SH-SY5Y (cell line): ENCODE data around the gene MOG.

ENCODE experiments used
- GATA2 ChIP-seq: IDR thresholded peaks from 2 replicates; pipeline ENCODE4 v1.6.1; 2011; ENCODE audit warnings: mild to moderate bottlenecking, low read depth, low read length
- GATA3 ChIP-seq: IDR thresholded peaks from 2 replicates; pipeline ENCODE4 v1.6.1; 2011; ENCODE audit warnings: low read depth, mild to moderate bottlenecking, low read length, moderate library complexity

MOG gene

GRCh38 chr6:29656798-29657197 is at the start of gene MOG:
Gene MOG, plus strand, starts transcription at chr6:29657092. Its CDS starts 118 bp downstream, at chr6:29657210.
- TF ChIP-seq GATA2 (no peak), GATA3 (no peak)

- TF ChIP-seq GATA3 (no peak), GATA2 (no peak)
These were observed 48.8 kb upstream of the MOG start for GRCh38 chr6:29608131-29608530.

GRCh38 chr6:29610540-29610939 is 46.4 kb upstream of the MOG start:
- TF ChIP-seq GATA3 = no peak
- TF ChIP-seq GATA2 = no peak

DNA sequence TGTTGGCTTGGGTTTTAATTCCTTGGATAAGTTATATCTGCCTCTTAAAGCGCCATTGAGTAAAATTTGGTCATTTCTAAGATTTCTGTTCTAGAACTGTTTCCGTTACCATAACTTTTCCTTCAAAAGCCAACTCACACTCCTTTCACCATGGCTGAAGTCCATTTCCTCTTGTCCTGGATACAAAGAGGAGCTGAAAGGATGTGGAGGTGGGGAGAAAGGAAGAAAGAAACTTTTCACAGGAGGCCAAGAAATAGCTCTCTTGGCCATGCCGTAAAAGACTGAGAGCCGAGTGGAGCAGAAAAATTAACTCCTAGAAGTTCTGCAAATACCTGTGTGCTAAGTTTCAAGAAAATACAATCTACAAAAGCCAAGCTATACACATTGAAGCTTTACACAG is 45.5 kb upstream of the MOG start:
- TF ChIP-seq GATA3 = no peak

GRCh38 chr6:29617782-29618554 is 38.9 kb upstream of the MOG start:
- TF ChIP-seq GATA2 (no peak), GATA3 (no peak)

DNA sequence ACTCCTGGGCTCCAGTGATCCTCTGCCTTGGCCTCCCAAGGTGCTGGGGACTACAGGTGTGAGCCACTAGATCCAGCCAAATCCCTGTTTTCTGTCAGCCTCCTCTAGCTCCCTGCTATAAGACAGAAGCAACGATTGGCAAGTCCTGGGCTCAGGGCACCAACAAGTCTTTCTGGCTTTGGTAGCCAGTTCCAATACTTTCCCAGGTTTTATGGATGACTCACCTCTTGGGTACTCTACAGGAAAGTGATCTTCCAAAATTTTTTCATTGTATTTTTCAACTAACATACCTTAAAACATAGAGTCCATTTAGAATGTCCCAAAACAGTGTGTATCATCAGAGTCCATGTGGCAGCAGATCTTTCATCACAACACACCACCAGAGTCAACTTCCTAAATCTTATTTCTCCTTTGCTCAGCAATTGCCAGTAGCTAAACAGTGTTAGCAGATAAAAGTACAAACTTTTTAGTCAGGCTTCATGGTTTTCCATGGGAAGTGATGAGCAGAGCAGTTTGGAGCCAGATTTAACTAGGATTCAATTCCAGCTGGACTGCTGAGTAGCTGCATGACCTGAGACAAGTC is 37.2 kb upstream of the MOG start:
- no peak for TF ChIP-seq GATA2
- no peak for TF ChIP-seq GATA3

- TF ChIP-seq GATA2 (no peak), GATA3 (no peak)
These were observed 36.3 kb upstream of the MOG start for GRCh38 chr6:29620630-29621029.

GRCh38 chr6:29624520-29624961 is 32.4 kb upstream of the MOG start:
- no peak for TF ChIP-seq GATA3
- TF ChIP-seq GATA2 = no peak

DNA sequence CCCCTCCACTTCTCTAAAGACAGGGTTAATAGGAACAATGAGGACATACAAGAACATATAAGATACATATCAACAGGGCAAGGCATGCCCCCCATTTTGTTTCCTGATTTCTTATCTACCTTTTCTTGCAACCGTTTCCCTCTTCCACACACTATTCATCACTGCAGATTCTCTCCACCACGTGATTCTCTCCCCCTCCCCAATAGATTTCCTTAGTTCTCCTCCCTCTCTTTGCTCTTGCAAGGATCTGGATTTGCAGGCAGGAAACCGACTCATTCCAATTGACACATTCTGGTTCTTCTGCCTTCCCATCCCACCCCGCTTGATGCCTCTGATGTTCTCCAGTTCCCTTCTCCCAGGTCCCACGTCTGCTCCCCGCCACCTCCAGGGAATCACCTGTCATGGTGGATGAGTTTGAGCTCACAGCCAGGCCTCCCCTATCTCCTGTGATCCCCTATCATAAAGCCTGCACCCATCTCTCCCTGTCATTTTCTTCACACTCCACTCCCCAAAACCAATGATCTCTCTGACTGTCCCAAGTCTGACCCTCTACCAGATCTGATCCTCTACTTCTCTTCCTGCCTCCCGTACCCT is 31.5 kb upstream of the MOG start:
- TF ChIP-seq GATA3 = no peak
- no peak for TF ChIP-seq GATA2

DNA sequence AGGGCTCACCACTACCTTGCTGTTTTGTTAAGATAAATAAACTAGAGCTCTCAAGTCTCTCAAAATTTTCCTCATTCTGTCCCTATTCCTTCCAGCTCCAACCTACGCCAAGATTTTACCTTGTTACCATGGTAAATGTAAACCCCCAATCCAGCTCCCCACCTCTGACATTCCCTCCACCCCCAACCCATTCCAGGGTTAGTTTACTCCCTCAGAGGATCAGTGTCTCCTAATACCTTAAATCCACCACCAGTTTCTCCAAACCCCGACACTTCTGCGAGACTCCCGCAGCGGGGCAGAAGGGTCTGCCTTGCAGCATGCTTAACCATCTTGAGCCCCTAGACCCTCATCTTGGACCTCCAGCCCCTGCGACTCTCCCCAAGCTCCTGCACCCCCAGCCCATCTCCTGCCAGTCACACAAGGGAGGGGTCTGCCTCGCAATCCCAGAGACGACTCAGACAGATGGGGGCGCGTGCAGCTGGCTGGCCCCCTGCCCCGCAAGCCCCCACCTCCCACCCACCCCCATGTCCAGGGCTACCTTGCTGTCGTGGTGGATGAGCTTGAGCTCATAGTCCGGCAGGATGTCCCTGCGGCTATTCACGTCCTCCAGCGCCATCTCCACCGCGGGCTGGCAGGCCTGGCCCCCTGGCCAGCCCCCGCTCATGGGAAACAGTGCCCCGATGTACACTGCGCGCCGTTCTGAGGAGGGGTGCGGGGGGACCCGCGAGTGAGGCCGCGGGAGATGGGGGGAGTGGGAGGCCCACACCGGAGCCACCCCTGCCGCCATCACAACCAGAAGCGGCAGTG is 29.7 kb upstream of the MOG start:
- TF ChIP-seq GATA3 (no peak), GATA2 (no peak)

GRCh38 chr6:29627755-29628418 is 29.0 kb upstream of the MOG start:
- TF ChIP-seq GATA3 = no peak
- no peak for TF ChIP-seq GATA2

DNA sequence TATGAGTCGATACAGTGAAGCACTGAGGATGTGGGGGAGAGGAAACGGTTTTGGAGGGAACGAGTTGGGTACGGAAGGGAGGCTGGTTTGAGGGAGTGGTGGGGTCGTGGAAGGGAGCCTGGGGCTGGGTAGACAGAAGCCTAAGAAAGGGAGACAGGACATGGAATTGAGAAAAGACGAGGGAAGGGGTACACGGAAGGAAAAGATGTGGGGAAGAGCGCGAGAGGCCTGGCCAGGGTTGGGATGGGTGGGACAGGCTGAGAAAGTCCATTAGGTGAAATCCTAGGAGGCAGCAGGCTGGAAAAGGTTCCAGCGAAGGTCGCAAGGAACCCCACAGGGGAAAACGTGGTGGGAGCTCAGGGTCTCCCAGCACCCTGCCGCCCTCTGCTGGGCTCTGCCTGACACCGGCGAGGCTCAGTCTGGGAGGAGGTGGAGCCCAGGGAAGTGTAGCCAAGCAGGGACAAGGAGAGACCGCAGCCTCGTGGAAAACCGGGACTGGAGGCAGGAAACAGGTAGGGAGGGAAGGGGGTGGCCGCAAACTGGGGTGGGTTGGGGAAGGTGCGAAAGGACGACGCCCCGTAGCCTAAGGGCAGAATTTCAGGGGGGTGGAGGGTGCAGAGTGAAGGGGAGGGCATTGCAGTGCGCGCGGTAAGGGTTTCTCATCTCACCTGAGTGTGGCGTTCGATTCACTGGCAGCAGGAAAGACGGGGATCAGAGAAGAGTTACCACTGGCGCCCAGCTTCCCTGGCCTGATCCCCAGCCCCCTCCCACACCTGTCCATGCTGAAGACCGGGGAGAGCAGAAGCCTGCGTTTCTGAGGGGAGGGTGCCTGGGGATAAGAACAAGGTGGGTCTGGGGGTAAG is 28.2 kb upstream of the MOG start:
- TF ChIP-seq GATA3 = no peak
- TF ChIP-seq GATA2 = no peak

DNA sequence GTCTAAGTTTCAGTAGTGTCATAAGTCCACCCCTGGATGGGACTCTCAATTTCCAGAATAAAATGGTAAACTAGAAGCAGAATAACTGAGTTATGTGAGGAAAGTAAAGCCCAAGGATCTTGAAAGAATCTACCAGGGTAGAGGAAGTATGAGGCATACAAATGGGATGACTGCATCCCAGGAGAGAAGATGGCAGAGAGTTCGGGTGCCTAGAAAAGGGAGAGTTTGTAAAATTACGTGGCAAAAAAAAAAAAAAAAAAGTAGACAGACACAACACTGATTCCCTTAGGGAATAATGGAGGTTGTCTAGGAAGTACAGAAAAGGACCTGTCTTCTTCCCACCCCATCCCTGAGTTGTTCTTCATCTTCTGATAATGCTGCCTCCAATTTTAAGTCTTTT is 27.3 kb upstream of the MOG start:
- TF ChIP-seq GATA2 (no peak), GATA3 (no peak)
